Stomach (tissue), 4 donors: ENCODE results near the gene SYNDIG1.

Experiments used
- CTCF ChIP-seq, 7 experiments: fragments of 450-650 bp in 4 of 7; fragments of 200-600 bp in 3 of 7; sonication (generic) in 3 of 7; IDR thresholded peaks; one replicate each; pipeline ENCODE4 v1.5.1; 2016 to 2019; ENCODE audit warnings: antibody characterized with exemption in 7 of 7, control low read depth in 2 of 7, mild to moderate bottlenecking in 1 of 7
- POLR2A ChIP-seq, 4 donors: fragments of 450-650 bp; IDR thresholded peaks; one replicate each; pipeline ENCODE4 v1.6.1; 2016; ENCODE audit warnings: antibody characterized with exemption in 4 of 4, control low read depth in 2 of 4, mild to moderate bottlenecking in 1 of 4, moderate library complexity in 1 of 4
- POLR2AphosphoS5 ChIP-seq, 3 donors: sonication (generic); formaldehyde crosslinking; IDR thresholded peaks; one replicate each; pipeline ENCODE4 v1.6.1; 2016; ENCODE audit warnings: antibody characterized with exemption in 3 of 3

DNA sequence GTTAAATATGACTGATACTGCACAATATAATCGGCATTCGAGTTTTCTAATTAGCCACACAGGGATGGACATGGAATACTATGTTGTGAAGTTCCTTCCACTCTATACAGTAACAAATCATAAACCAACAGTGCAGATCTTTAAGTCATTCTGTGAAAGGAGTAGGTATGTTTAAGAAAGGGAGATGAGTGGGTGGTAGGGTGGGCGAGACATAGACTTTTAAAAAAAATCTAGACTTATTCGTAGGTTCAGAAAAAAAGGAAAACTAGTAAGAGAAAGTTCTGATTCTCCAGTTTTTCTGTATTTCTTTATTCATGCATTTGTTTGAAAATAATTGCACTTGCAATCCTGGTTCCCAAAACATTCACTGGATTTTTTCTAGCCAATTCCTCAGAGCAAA lies 61.8 kb downstream of the SYNDIG1 start:
- TF ChIP-seq CTCF (IDR thresholded peaks at IDR 0.05) (no peak), POLR2AphosphoS5 (IDR thresholded peaks at IDR 0.05) (no peak), POLR2A (IDR thresholded peaks at IDR 0.05) (no peak)
